SHP77 treated with DMSO at 0.1 percent for 48 hours (cell line): Measurements from ENCODE around the gene CADPS2.

Source experiments
- DNase-seq: peaks from one replicate; lab custom pipeline; 2025; lab: John Stamatoyannopoulos, UW

CADPS2 gene

DNA sequence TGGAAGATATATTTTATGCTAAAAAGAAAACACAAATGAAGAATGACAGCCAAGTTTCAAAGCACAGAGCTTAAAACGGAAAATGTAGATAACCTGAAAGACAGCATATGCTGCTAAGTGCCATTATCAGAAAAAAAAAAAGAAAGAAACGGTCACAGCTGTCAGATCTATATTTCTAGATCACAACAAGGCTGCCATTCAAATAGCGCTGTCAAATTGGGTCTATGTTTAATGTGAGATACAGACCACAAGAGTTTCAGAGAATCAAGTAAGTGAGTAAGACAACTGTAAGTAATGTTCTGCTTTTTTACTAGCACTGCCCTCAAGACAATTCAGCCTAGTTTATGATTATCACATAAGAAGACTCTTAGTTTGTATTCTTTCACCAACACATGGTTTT is 117.4 kb downstream of the CADPS2 start:
- no peak for DNase-seq

DNA sequence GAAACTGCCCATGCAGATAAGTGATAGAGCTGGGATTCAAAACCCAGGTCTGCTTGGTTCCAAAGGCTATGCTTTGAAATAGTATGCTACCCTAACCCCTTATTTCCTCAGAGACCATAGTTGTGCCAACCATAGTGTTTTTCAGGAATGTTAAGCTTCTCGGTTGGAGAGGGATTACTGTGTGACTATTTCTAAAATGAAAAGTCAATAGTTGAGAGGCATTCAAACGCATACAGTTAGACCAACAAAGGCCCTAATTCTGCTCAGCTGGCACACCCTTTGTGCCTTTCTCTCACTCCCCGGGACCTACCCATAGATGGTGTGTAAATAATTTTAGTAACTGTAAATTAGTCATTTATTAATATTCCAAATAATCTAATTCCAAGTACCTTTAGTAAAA is 118.9 kb downstream of the CADPS2 start:
- DNase-seq = no peak

DNA sequence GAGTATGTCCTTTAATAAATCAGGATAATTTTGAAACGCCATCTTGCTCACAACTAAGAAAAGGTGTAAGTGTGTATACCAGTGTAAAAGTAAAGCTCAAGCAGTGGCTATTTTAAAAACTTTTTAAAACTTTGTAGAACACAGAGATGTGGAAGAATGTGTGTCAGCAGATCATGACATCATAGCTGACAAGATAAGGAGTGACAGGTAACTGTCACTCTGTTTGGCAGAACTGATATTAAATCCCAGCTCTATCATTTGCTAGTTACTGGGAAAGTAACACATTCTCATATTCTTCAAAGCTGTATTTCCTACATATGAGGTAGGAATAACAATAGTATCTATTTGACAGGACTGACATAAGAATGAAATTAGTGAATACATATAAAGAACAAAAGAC is 119.7 kb downstream of the CADPS2 start:
- DNase-seq = no peak

DNA sequence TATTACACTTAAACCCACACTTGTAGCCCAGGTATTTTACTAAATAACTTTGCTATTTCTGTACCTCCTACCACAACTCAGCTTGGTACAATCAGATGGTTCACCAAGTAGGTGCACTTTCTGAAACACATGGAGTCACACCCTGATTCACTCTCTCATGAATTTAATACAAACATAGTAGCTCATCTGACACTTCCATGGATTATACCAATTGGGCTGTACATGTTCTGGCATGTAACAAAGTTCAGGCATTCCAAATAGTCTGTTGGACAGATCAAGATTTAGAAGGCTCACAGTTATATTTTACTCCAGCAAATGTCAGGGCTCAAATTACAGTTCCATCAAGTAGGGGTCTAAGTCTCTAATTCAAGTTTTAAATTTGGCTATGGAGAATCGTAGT is 121.4 kb downstream of the CADPS2 start:
- DNase-seq = no peak

DNA sequence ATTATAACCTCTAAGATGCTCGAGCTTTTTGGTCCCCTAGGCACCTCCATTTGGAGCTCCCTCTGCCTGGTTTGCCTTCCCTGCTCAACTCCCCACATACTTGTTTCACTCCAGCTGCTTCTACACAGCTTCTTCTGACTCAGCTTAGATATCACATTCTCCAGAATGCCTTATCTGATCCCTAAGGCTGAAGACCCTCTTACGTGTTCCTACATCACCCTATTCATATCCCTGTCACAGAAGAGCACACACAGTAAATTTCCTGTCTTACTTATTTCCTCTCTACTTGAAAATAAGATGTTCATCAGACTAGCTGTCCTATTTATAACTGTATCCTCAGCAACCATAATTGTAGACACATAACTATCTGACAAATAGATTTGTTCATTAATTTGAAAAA is 122.2 kb downstream of the CADPS2 start:
- no peak for DNase-seq

DNA sequence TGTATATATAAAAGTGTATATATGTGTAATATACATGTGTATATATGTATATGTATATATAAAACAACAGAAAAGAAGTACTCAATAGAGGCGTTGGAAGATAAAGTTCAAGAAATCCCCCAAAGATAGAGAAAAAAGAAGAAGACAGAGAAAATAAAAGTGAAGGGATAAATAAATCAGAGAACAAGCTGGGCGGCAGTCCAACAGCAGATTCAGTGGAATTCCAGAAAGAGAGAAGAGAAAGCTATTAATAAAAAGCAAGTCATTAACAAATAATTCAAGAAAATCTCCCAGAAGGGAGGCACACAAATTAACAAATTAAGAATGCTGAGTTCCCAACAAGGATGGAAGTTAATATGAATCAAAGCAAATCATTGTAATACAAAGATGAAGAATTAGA is 124.2 kb downstream of the CADPS2 start:
- DNase-seq = no peak

DNA sequence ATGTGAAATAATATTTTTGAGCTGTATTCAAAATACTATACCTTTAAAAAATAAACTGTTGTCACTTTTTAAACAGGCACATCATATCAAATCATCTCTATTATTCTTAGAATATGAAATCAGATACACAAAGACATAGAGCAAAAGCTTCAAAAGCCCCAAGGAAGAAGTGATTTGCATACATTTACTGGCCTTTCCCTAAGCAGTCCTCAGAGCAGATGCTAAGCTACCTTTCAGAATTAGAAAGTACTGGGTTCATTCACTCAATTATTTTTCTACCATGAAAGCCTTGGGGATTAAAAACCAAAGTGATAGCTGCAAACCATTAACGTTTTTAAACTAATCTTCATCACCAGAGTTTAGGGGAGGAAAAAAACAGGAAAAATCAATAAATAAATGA is 127.8 kb downstream of the CADPS2 start:
- no peak for DNase-seq

DNA sequence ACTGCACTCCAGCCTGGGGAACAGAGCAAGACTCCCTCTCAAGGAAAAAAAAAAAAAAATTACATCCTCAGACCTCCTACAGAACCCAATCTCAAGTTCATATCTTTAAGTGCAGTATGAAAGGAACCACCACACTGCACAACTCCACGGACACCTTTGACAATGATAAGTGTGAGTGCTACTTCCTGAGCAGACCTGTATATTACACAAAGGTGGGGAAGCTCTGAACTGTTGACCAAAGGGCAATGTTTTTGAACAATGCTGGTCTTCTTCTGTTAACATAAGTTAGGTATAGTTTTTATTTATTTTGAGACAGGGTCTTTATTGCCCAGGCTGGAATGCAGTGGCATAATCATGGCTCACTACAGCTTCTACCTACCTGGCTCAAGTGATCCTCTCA is 129.4 kb downstream of the CADPS2 start:
- DNase-seq = no peak

DNA sequence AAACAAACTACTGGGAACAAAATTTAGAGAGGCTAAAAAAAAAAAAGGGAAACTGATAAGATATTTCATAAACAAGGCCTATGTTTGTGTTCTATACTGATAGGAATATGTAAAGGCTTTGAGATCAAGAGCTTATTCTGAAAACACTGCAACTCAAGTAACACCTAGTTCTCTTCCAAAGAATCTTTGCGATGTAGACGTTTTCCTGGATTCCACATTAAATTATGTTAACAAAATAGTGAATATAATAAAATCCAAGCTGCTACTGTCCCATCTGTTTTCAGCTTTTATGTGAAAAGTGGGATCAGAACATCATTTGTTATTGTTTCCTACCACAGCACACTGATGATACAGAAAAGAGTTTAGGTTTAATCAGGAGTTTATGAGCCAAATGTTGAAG is 130.6 kb downstream of the CADPS2 start:
- DNase-seq = no peak

DNA sequence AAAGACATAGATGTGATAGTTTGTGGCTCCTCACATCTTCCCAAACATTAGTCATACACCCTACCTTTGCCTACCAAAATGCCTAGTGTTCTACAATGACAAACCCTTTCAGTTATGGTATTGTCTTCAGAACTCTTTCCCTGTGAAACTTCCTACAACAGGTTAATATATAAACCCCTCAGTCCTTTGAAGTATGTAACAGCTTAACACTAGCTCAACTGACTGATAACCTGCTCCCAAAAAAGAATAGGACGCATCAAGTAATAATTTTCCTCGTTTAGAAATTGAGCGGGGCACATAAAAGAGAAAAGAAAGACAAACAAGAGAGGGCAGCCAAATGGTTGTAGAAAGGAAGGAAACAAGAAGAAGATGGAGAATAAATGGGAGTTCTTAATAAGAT is 133.7 kb downstream of the CADPS2 start:
- DNase-seq = no peak

DNA sequence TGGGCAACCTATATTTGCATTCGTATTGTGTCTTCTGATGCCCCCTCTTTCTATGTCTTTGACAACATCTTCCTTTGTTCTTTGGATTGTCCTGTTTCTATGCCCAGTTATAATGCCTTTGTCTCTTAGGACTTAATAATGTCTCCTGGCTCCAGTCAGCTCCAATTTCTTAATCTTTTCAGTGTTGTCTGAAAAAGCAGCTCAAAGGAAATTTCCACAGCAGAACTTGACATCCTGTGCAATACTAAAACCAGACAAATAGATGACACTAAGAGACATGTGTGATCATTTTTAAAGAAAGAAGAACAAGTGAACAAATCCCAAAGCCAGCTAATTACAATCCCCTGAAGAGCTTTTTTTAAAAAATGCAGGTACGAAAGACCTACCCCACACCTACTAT is 135.9 kb downstream of the CADPS2 start:
- no peak for DNase-seq

DNA sequence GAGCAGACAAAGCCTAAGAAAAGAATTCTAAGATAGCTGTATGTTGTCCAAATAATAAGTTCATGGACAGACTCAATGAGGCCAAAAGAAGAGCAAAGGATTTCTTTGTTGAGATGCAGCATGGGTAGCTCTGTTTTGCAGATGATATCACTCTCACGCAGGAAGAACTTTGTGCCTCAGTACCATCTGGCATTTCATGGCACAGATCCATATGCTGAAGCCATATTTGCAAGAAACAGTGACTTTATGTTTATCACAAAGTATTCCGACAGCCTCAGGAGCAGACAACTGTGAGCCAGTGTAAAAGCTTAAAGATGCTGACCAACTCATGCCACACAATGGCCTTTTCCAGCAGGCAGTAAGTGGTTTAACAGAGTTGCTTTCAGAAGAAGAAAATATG is 138.1 kb downstream of the CADPS2 start:
- DNase-seq = no peak

DNA sequence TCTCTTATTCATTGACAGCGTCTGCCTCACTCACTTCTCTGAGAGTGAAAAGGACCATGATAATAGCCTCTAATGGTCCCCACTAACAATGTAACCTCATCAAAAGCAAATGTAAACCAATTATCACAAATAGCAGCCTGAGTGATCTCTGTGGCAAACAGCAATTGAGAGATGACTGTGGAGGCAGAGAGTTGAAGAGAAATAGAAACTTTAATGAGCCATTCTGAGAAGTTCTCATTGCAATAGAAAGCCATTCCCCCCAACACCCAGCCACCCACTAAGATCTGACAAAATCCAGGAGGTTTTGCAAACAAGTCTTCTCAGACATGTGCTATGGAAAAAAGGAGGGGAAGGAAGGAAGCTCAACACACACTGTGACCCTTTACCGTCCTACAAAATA is 139.3 kb downstream of the CADPS2 start:
- DNase-seq = no peak

DNA sequence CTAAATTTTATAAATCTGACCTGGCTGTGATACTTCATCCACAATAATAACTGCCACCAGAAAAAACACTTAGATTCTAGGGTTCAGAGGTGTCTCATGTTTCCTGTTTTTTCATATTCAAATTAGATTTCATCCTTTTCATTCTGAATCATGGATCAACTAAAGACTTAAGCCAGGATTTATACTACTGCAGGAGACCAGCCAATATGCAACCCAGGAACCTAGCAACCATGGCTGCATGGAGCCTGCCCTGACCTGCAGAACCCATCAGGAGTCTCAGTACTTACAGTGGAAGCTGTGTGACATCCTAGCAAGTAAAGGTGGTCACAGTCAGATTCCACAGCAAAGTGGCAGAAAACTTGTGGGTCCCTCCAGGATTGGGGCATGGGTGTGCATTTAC is 143.0 kb downstream of the CADPS2 start:
- no peak for DNase-seq

DNA sequence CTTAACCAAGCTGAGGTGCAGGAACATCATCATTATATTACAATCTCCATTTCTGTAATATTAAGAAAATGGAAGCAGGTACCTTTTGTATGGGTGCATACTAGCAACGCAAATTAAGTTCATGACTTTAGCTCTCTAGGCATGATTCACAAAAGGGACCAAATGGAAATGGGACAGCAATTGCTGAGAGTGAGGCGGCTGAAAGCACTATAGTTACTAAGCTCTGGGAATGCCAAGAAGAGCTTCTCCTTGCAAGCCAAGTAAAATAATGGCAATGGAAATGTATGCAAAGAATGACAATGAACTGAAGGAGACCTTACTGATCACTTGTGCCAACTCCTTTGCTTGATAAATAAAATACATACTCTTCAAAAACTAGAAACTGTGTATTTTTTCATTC is 147.3 kb downstream of the CADPS2 start:
- DNase-seq = no peak

DNA sequence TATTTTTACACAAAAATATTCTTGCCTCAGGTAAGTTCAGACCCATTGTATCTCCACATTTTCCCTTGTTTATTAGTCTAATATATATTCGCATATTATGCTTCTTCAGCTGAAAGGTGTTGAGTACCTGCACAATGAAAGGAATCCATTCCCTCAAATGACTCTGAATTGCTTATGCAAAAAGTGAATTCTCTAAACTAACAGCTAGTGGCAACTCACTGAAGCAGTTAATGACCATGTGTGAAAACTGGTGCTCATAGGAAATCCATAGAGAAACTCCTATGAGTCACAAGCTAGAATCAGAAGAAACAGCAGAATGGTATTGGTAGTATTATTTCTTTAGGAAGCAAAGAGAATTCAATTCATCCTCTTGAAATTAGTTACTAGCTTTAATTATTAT is 150.1 kb downstream of the CADPS2 start:
- no peak for DNase-seq

DNA sequence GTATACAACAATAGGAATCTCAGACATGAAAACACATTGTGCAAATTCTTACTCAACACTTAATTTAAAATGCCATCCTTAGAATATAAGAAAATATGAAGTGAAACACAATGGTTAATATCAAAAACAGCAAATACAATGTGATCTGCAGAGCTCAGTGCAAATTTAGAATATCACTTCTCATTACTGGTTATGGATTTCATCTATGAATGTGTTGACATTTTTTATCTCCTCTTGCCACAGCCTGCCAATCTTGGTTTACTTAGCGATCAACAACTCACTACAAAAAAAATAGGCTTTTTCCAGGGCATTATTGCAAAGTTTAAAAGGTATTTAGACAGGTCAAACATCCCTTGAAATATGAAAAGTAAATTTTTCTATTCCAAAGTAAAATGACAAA is 158.5 kb downstream of the CADPS2 start:
- DNase-seq = no peak

DNA sequence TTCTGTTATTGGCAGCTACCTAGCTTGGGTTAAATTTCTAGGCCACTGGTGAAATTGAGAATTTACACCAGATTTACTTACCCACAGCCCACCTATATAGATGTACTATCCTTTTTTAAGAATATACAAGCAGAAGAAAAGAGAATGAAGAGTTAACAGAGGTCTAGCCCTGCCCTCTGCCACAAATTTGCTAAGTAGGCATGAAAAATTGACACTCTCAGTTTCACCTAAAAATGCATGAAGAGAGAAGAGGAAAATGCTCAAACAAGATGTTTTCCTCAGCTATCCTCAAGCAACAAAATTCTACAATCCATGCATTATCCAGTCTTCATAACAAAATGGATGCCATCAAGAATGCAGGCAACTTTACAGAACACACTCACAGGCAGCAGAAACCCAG is 158.9 kb downstream of the CADPS2 start:
- no peak for DNase-seq

DNA sequence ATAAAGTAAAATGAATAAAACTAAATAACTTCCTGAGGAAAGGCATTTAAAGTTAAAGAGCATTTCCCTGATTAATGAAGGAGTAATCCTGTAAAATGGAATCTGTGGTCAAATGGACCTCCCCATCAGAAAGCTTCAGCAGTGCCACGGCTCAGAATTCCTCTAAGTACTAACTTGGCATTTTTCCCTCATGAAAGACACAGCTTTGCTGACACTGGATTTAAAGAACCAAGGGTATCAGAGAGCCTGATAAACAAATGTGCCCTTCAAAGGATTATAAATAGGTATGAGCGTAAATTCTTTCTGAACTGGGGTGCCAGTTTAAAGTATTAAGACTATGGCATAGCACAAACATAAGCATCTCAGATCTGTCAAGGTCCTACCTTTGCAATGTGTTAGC is 159.4 kb downstream of the CADPS2 start:
- no peak for DNase-seq

DNA sequence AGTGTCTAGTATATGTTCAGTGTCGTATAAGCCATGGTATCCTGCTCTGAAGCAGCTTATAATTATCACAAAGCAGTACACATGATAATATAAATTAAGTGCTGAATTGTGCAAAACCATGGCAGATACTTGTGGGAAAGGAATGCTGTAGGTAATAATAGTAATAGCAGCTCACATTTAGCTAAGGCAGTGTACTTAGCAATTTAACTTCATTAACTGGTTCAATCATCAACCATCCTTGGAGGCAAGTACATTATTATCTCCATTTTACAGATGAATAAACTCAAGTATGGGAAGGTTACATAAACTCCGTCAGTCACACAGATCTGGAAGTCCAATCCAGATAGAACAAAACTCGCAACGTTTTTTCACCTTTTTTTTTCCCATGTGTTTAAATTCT is 161.9 kb downstream of the CADPS2 start:
- no peak for DNase-seq

DNA sequence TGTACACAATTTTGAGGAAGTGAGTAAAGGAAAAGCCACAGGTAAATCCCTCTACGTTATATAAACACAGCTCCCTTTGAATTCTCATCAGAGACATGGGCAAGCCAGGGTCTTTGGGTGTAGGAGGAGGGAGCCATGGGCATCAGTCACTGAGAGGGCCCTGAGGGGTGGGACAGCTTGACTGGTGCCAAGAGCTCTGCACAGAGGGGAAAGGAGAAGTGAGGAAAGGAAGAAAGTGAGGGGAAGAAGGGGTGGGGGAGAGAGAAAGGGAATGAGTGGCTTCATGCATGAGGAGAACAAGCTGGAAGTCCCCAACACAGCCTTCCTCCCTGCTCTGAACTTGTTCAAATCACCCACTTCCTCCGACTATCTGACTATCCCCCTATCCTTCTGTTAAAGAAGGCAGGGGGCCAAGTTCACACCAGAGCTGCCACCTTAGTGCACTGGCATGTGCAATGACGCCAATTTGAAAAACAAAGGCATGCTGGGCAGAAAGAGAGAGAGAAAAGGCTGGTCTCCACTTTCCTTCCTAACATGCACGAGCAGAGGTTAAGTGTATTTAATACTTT is 167.2 kb downstream of the CADPS2 start:
- DNase-seq = no peak

DNA sequence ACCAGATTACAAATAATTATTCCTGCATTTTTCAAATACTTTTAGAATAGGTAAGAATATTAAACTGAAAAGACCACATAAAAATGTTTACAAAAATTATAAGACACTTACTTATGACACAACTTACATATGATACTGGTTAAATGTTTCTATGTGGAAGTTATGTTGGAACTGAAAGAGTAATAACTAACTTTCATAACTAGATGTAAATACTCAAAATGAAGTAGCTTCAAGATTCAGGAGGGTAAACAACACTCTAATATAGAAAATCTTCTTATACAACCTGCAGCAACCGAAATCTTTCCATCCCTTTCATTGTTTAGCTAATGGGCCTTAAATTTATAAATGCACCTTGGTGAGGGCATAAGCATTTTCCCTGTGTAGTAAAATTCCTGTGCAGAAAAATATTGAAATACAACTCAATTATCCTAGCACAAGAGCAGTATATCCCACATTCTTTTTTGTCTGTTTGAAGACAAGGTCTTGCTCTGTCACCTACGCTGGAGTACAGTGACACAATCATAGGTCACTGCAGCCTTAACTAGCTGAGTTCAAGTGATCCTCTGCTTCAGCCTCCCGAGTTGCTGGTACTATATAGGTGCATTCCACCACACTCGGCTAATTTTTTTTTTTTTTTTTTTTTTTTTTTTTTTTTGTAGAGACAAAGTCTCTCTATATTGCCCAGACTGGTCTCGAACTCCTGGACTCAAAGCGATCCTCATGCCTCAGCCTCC is 168.7 kb downstream of the CADPS2 start:
- DNase-seq = no peak

DNA sequence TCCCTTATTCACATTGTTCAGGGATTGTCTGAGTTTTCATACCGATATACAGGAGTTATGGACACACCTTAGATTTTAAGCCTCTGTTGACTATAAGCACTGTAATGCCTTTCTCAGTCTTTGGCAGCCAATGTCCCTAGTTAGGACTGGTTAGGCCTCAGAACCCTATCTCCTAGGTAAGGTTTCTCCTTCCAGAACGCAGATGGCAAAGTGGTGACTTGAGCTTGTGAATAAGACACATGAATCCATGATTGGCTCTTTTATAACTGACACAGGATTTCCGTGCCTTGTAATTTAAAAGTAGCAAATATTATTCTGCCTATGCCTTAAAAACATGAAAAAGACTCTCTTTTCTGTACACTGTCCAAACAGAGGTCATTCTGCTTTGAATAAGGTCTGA is 171.1 kb downstream of the CADPS2 start:
- DNase-seq = no peak

DNA sequence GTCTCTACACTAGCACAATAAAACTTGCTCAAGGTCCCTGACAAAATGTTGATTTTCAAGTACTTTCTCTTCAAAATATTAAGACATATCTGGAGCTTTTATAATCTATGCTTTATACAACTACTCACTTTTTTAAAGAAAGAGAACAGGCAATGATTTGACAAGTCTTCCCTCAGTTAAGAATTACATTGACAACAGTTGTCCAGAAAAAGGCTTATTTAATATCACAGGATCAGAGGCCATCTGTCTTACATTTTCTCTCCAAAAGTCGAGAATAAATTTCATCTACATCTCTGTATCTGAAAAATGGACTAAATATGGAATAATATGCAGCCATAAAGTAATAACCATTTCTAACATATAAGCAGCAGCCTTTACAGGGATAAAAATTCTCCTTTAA is 175.3 kb downstream of the CADPS2 start:
- DNase-seq = no peak
